ENCODE measurements around the gene LAMA3. TPM values are rescaled to one million over a fixed set of nuclear protein-coding genes. Genes with fewer than 3 reads are reported as not detected.

Gene LAMA3
- total and polyA plus RNA-seq, 2 donors (not counting 1 experiment from before 2014, with no cell fraction given) = 0.75 to 13.2 TPM

DNA sequence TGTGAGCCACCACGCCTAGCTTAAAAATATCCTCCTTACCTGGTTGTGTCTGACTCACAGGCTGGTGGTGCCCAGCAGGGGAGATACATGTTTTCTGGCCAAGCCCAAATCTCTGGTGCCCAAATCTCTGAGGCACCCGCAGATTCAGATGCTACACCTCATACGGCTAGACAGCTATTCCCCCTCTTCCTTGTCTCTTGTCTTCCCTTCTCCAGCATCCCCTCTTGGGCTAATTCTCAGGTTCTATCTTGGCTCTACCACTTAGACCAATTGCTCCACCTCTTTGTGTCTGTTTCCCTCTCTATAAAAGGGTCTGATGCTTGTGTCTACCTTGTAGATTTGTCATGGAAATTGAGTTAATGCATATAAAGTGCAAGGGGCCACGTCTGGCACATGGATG is 13.4 kb downstream of the LAMA3 start:
- no peaks in the 10 kb centered on the region for H4K20me1 ChIP-seq (ENCODE audit: control insufficient read depth, extremely low read depth, insufficient read depth, low read length)
- no peak overlapping the region for H3K4me3 ChIP-seq (replicated peaks in 1 of 4; ENCODE audit: control extremely low read depth in 1 of 4, insufficient read depth in 1 of 4, low read depth in 3 of 4, low read length in 4 of 4)
- no peaks in the 10 kb centered on the region for H3K79me2 ChIP-seq (ENCODE audit: control insufficient read depth, insufficient read depth, low read length)
- no peaks in the 10 kb centered on the region for H3K36me3 ChIP-seq (ENCODE audit: control insufficient read depth, insufficient read depth, low read length)
- H2AFZ ChIP-seq (ENCODE audit: low read length) = no peak overlapping the region
- TF ChIP-seq, protein P1, sequence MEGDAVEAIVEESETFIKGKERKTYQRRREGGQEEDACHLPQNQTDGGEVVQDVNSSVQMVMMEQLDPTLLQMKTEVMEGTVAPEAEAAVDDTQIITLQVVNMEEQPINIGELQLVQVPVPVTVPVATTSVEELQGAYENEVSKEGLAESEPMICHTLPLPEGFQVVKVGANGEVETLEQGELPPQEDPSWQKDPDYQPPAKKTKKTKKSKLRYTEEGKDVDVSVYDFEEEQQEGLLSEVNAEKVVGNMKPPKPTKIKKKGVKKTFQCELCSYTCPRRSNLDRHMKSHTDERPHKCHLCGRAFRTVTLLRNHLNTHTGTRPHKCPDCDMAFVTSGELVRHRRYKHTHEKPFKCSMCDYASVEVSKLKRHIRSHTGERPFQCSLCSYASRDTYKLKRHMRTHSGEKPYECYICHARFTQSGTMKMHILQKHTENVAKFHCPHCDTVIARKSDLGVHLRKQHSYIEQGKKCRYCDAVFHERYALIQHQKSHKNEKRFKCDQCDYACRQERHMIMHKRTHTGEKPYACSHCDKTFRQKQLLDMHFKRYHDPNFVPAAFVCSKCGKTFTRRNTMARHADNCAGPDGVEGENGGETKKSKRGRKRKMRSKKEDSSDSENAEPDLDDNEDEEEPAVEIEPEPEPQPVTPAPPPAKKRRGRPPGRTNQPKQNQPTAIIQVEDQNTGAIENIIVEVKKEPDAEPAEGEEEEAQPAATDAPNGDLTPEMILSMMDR (conservative IDR thresholded peaks at IDR 0.05 in 1 of 2, IDR thresholded peaks at IDR 0.05 in 1 of 2; ENCODE audit: low read depth in 1 of 2, low read length in 2 of 2) = no peak
- TF ChIP-seq EZH2 (IDR thresholded peaks at IDR 0.05; ENCODE audit: low read length, missing control alignments) = no peak
- DNase-seq (ENCODE audit: low read depth in 2 of 2) = no peak
- no peak overlapping the region for H3K27ac ChIP-seq (ENCODE audit: insufficient read depth, low read length)
- peaks cover 8% of the 10 kb centered on the region for H3K27me3 ChIP-seq (ENCODE audit: control insufficient read depth, insufficient read depth, low read length)
- H3K4me1 ChIP-seq (ENCODE audit: control insufficient read depth, extremely low read depth, insufficient read depth, low read length) = no peaks in the 10 kb centered on the region
- H3K9me3 ChIP-seq (ENCODE audit: control insufficient read depth, insufficient read depth, low read depth, low read length) = no peaks in the 10 kb centered on the region
- H3K4me2 ChIP-seq (ENCODE audit: extremely low read depth, insufficient read depth, low read length) = no peak overlapping the region
- no peak overlapping the region for H3K9ac ChIP-seq (ENCODE audit: insufficient read depth, low read length)

DNA sequence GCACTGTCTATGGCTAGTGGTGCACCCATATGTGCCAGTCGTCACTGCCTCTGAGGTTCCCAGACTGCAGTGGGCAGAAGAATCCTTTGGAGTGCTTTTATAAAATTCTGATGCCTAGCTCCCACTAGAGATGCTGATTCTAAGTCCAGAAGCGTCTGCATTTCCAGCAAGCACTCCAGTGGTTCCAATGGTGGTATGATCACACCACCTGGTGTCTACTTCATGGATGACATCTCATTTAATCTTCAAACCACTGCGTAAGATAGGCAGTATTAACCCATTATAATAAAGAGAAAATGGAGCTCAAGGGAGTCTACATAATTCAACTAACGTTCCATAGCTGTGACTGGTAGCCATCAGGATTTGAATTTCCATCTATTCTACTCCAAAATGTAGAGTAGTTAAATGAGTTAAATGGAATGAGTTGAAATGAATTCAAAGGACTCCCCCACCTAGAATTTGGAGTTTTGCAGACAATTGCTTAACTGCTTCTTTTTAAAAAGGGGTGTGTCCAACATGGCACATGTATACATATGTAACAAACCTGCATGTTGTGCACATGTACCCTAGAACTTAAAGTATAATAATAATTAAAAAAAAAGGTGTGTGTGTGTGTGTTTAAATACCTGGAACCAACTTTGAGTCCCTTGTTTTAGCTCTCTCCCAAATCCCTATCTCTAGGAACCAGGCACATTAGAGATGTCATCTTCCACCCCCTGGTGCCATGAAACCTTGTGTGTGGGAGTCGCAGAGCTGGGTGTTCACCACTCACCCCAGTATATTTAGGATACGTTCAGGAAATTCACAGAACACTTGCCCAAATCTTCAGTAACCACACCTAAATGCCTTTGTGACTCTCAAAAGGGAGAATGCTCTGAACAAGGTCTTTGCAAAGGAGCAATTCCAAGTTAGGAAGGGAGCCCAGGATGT is 14.1 kb downstream of the LAMA3 start:
- Histone ChIP-seq H3K4me2 (ENCODE audit: extremely low read depth, insufficient read depth, low read length) (no peak overlapping the region), H3K36me3 (ENCODE audit: control insufficient read depth, insufficient read depth, low read length) (no peaks in the 10 kb centered on the region), H2AFZ (ENCODE audit: low read length) (no peak overlapping the region), H4K20me1 (ENCODE audit: control insufficient read depth, extremely low read depth, insufficient read depth, low read length) (no peaks in the 10 kb centered on the region), H3K79me2 (ENCODE audit: control insufficient read depth, insufficient read depth, low read length) (no peaks in the 10 kb centered on the region), H3K9me3 (ENCODE audit: control insufficient read depth, insufficient read depth, low read depth, low read length) (no peaks in the 10 kb centered on the region), H3K27ac (ENCODE audit: insufficient read depth, low read length) (no peak overlapping the region), H3K4me1 (ENCODE audit: control insufficient read depth, extremely low read depth, insufficient read depth, low read length) (no peaks in the 10 kb centered on the region), H3K27me3 (ENCODE audit: control insufficient read depth, insufficient read depth, low read length) (peaks cover 8% of the 10 kb centered on the region), H3K4me3 (replicated peaks in 1 of 4; ENCODE audit: control extremely low read depth in 1 of 4, insufficient read depth in 1 of 4, low read depth in 3 of 4, low read length in 4 of 4) (no peak overlapping the region), H3K9ac (ENCODE audit: insufficient read depth, low read length) (no peak overlapping the region)
- TF ChIP-seq, protein P1 (conservative IDR thresholded peaks at IDR 0.05 in 1 of 2, IDR thresholded peaks at IDR 0.05 in 1 of 2; ENCODE audit: low read depth in 1 of 2, low read length in 2 of 2) = peak; percentile 54 to 61
- no peak for TF ChIP-seq EZH2 (IDR thresholded peaks at IDR 0.05; ENCODE audit: low read length, missing control alignments)
- DNase-seq (ENCODE audit: low read depth in 2 of 2) = peak; percentile 59 to 77

DNA sequence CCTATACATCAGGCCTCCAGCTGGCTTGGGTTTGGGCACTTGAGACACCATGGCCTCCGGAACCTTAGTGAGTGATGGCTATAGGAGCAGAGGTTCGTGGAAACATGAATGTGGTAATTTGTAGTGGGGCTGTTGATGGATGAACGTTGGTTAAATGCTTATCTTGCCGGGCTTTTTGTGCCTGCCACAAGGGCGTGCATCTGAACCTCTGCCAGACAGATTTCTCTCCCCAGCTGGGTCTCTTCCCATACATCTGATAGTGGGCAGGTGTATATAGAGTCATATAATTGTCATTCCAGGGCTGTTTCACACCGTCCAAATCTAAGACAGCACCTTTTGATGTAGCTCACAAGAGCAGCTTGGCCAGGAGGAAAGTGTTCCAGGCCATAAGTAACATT is 14.7 kb downstream of the LAMA3 start:
- Histone ChIP-seq H3K27me3 (ENCODE audit: control insufficient read depth, insufficient read depth, low read length) (peaks cover 8% of the 10 kb centered on the region), H3K9me3 (ENCODE audit: control insufficient read depth, insufficient read depth, low read depth, low read length) (no peaks in the 10 kb centered on the region), H3K36me3 (ENCODE audit: control insufficient read depth, insufficient read depth, low read length) (no peaks in the 10 kb centered on the region), H3K4me3 (replicated peaks in 1 of 4; ENCODE audit: control extremely low read depth in 1 of 4, insufficient read depth in 1 of 4, low read depth in 3 of 4, low read length in 4 of 4) (no peak overlapping the region), H3K4me1 (ENCODE audit: control insufficient read depth, extremely low read depth, insufficient read depth, low read length) (no peaks in the 10 kb centered on the region), H3K4me2 (ENCODE audit: extremely low read depth, insufficient read depth, low read length) (no peak overlapping the region), H2AFZ (ENCODE audit: low read length) (no peak overlapping the region), H3K9ac (ENCODE audit: insufficient read depth, low read length) (no peak overlapping the region), H3K79me2 (ENCODE audit: control insufficient read depth, insufficient read depth, low read length) (no peaks in the 10 kb centered on the region), H4K20me1 (ENCODE audit: control insufficient read depth, extremely low read depth, insufficient read depth, low read length) (no peaks in the 10 kb centered on the region), H3K27ac (ENCODE audit: insufficient read depth, low read length) (no peak overlapping the region)
- TF ChIP-seq, protein P1 (conservative IDR thresholded peaks at IDR 0.05 in 1 of 2, IDR thresholded peaks at IDR 0.05 in 1 of 2; ENCODE audit: low read depth in 1 of 2, low read length in 2 of 2) = no peak
- no peak for TF ChIP-seq EZH2 (IDR thresholded peaks at IDR 0.05; ENCODE audit: low read length, missing control alignments)
- DNase-seq (ENCODE audit: low read depth in 2 of 2) = peak in 1 of 2 donors; percentile 27
